Lower lobe of right lung (tissue), 2 donors: ENCODE results near the gene ETV6. TPM values are rescaled to one million over a fixed set of nuclear protein-coding genes. Genes with fewer than 3 reads are reported as not detected.

Experiments used
- ATAC-seq, 2 donors: fragments of 200-7000 bp; cut with Tn5 transposase; one replicate each; pipeline ENCODE4 v1.9.1; 2020 to 2022; ENCODE audit warnings: mild to moderate bottlenecking in 2 of 2, moderate library complexity in 2 of 2
- DNase-seq: peaks from one replicate; pipeline ENCODE4 v3.0.0-alpha.2; 2020
- H3K27ac ChIP-seq: fragments of 200-600 bp; one replicate; pipeline ENCODE4 v1.8.0; 2022
- H3K27me3 ChIP-seq: fragments of 200-600 bp; one replicate; pipeline ENCODE4 v1.8.0; 2022; ENCODE audit warnings: low read depth
- H3K36me3 ChIP-seq: fragments of 200-600 bp; one replicate; pipeline ENCODE4 v1.8.0; 2022; ENCODE audit warnings: mild to moderate bottlenecking
- H3K4me1 ChIP-seq: fragments of 200-600 bp; one replicate; pipeline ENCODE4 v1.8.0; 2022
- H3K4me3 ChIP-seq: fragments of 200-600 bp; one replicate; pipeline ENCODE4 v1.8.0; 2022; ENCODE audit warnings: mild to moderate bottlenecking
- H3K9me3 ChIP-seq: fragments of 200-600 bp; one replicate; pipeline ENCODE4 v1.8.0; 2022
- CTCF ChIP-seq: fragments of 200-600 bp; IDR thresholded peaks from one replicate; pipeline ENCODE4 v1.8.0; 2022; ENCODE audit warnings: antibody characterized with exemption, mild to moderate bottlenecking
- intact Hi-C: fragments of 100-400 bp; cut with DNase I; formaldehyde crosslinking; loops from one replicate; pipeline ENCODE4 v1.11.0; 2022
- total RNA-seq: library from RNA; stranded (reverse); fragmentation: NEBNext Ultra II Directional; extraction: Animal tissue kit (Norgen Biotek cat#: 25700); gene quantifications from one replicate; pipeline ENCODE4 v1.2.1, GENCODE V29; 2021
- donor health status: DM: no; HTN: yes; CAD: no; lungs with severe emphysema.

The ETV6 gene
- total RNA-seq, 1 donor from 2014 or later: 48.4 TPM

GRCh38 chr12:11920231-11920630 lies 270.8 kb downstream of the ETV6 start:
- Histone ChIP-seq H3K36me3 (no peaks in the 10 kb centered on the region), H3K4me1 (no peaks in the 10 kb centered on the region), H3K4me3 (no peak overlapping the region), H3K9me3 (no peaks in the 10 kb centered on the region), H3K27ac (no peak overlapping the region), H3K27me3 (no peaks in the 10 kb centered on the region)
- ATAC-seq: no peak
- intact Hi-C loops: no loop called here
- DNase-seq: no peak
- TF ChIP-seq CTCF: no peak

GRCh38 chr12:11922361-11922760 lies 272.9 kb downstream of the ETV6 start:
- Histone ChIP-seq H3K9me3 (no peaks in the 10 kb centered on the region), H3K4me3 (no peak overlapping the region), H3K4me1 (no peaks in the 10 kb centered on the region), H3K36me3 (no peaks in the 10 kb centered on the region), H3K27me3 (no peaks in the 10 kb centered on the region), H3K27ac (no peak overlapping the region)
- ATAC-seq (no peak), DNase-seq (no peak)
- no peak for TF ChIP-seq CTCF
- intact Hi-C loops: no loop called here

GRCh38 chr12:11923067-11923466 lies 273.6 kb downstream of the ETV6 start:
- TF ChIP-seq CTCF: no peak
- Histone ChIP-seq H3K36me3 (no peaks in the 10 kb centered on the region), H3K27me3 (no peaks in the 10 kb centered on the region), H3K27ac (no peak overlapping the region), H3K9me3 (no peaks in the 10 kb centered on the region), H3K4me1 (no peaks in the 10 kb centered on the region), H3K4me3 (no peak overlapping the region)
- ATAC-seq (no peak), DNase-seq (no peak)
- intact Hi-C loops: no loop called here

GRCh38 chr12:11927286-11927935 lies 277.9 kb downstream of the ETV6 start:
- Histone ChIP-seq H3K4me3 (peak overlapping the region; percentile 7), H3K9me3 (no peaks in the 10 kb centered on the region), H3K27ac (peak overlapping the region; percentile 1), H3K4me1 (no peaks in the 10 kb centered on the region), H3K36me3 (no peaks in the 10 kb centered on the region), H3K27me3 (no peaks in the 10 kb centered on the region)
- no peak for TF ChIP-seq CTCF
- intact Hi-C loops: no loop called here
- DNase-seq: no peak
- no peak for ATAC-seq

GRCh38 chr12:11929714-11930113 lies 280.2 kb downstream of the ETV6 start:
- Histone ChIP-seq H3K27me3 (no peaks in the 10 kb centered on the region), H3K4me3 (no peak overlapping the region), H3K27ac (no peak overlapping the region), H3K4me1 (no peaks in the 10 kb centered on the region), H3K9me3 (no peaks in the 10 kb centered on the region), H3K36me3 (no peaks in the 10 kb centered on the region)
- DNase-seq: no peak
- no peak for ATAC-seq
- intact Hi-C loops: no loop called here
- TF ChIP-seq CTCF: no peak
